ENCODE results near the gene RCE1.

Gene RCE1

GRCh38 chr11:66847461-66848232, 4.4 kb downstream of the RCE1 start:
- no peaks in the 10 kb centered on the region for H3K27me3 ChIP-seq (ENCODE audit: insufficient read depth, poor library complexity, severe bottlenecking)
- no peak overlapping the region for H3K27ac ChIP-seq (replicated peaks)
- no peak for DNase-seq (ENCODE audit: low read depth in 1 of 2, low spot score in 1 of 2)
- TF ChIP-seq CTCF (IDR thresholded peaks at IDR 0.05; ENCODE audit: insufficient read depth, low read length) = no peak
- no peak for TF ChIP-seq REST (IDR thresholded peaks at IDR 0.05; ENCODE audit: insufficient replicate concordance, low read depth)
- no peak for TF ChIP-seq GABPA (IDR thresholded peaks at IDR 0.05; ENCODE audit: low read depth)
- no peak overlapping the region for H3K4me3 ChIP-seq (replicated peaks; ENCODE audit: insufficient read depth, low read length)

- TF ChIP-seq SPI1 (IDR thresholded peaks at IDR 0.05; ENCODE audit: borderline replicate concordance, low read depth) = no peak
- TF ChIP-seq POLR2AphosphoS5 (IDR thresholded peaks at IDR 0.05; ENCODE audit: low read depth) = no peak
- no peak for TF ChIP-seq GABPA (IDR thresholded peaks at IDR 0.05; ENCODE audit: low read depth)
- TF ChIP-seq CTCF (IDR thresholded peaks at IDR 0.05; ENCODE audit: insufficient read depth, low read length) = no peak
- no peak for TF ChIP-seq REST (IDR thresholded peaks at IDR 0.05; ENCODE audit: insufficient replicate concordance, low read depth)
- no peak overlapping the region for H3K27ac ChIP-seq (replicated peaks)
- no peak for DNase-seq (ENCODE audit: low read depth in 1 of 2, low spot score in 1 of 2)
- H3K4me3 ChIP-seq (replicated peaks; ENCODE audit: insufficient read depth, low read length) = no peak overlapping the region
- H3K27me3 ChIP-seq (ENCODE audit: insufficient read depth, poor library complexity, severe bottlenecking) = no peaks in the 10 kb centered on the region
Observed at GRCh38 chr11:66848671-66849500, 5.6 kb downstream of the RCE1 start.

GRCh38 chr11:66849501-66850234, 6.4 kb downstream of the RCE1 start:
- TF ChIP-seq REST (IDR thresholded peaks at IDR 0.05; ENCODE audit: insufficient replicate concordance, low read depth) (no peak), CTCF (IDR thresholded peaks at IDR 0.05; ENCODE audit: insufficient read depth, low read length) (no peak), SPI1 (IDR thresholded peaks at IDR 0.05; ENCODE audit: borderline replicate concordance, low read depth) (no peak), GABPA (IDR thresholded peaks at IDR 0.05; ENCODE audit: low read depth) (no peak)
- H3K27ac ChIP-seq (replicated peaks) = no peak overlapping the region
- DNase-seq (ENCODE audit: low read depth in 1 of 2, low spot score in 1 of 2) = no peak
- no peak overlapping the region for H3K4me3 ChIP-seq (replicated peaks; ENCODE audit: insufficient read depth, low read length)
- H3K27me3 ChIP-seq (ENCODE audit: insufficient read depth, poor library complexity, severe bottlenecking) = no peaks in the 10 kb centered on the region

All from HL-60 (cell line).